ENCODE measurements around the gene MIF4GD. TPM values are rescaled to one million over a fixed set of nuclear protein-coding genes. Genes with fewer than 3 reads are reported as not detected.

Gene MIF4GD
- polyA plus RNA-seq, 1 experiment = 6.0 TPM

GRCh38 chr17:75244133-75244866 is 26.7 kb downstream of the MIF4GD start:
- CTCF ChIA-PET = no interaction called here
- Histone ChIP-seq H3K27ac (ENCODE audit: low read depth, low read length) (no peak overlapping the region), H3K27me3 (ENCODE audit: control insufficient read depth, insufficient read depth, low read length) (no peaks in the 10 kb centered on the region), H3K9me3 (ENCODE audit: control insufficient read depth, insufficient read depth, low read length) (no peaks in the 10 kb centered on the region), H3K4me3 (ENCODE audit: low read depth, low read length) (no peak overlapping the region)
- POLR2A ChIA-PET = no interaction called here
- no peak for TF ChIP-seq CTCF (IDR thresholded peaks at IDR 0.05; ENCODE audit: low read depth, low read length)
- DNase-seq (ENCODE audit: low read depth, low spot score) = no peak

GRCh38 chr17:75242461-75243042 is 28.5 kb downstream of the MIF4GD start:
- no peak for TF ChIP-seq CTCF (IDR thresholded peaks at IDR 0.05; ENCODE audit: low read depth, low read length)
- Histone ChIP-seq H3K27ac (ENCODE audit: low read depth, low read length) (no peak overlapping the region), H3K27me3 (ENCODE audit: control insufficient read depth, insufficient read depth, low read length) (no peaks in the 10 kb centered on the region), H3K9me3 (ENCODE audit: control insufficient read depth, insufficient read depth, low read length) (no peaks in the 10 kb centered on the region), H3K4me3 (ENCODE audit: low read depth, low read length) (no peak overlapping the region)
- CTCF ChIA-PET = interaction anchor here (1.1 kb wide), 1 partner anchor 170 kb away, joined by 3 read pairs; no protein-coding TSS in a partner anchor
- no peak for DNase-seq (ENCODE audit: low read depth, low spot score)
- POLR2A ChIA-PET = interaction anchor here (0.9 kb wide), 1 partner anchor 20 kb away, joined by 3 read pairs; no protein-coding TSS in a partner anchor

- H3K27ac ChIP-seq (ENCODE audit: low read depth, low read length) = no peak overlapping the region
- H3K4me3 ChIP-seq (ENCODE audit: low read depth, low read length) = no peak overlapping the region
- no peaks in the 10 kb centered on the region for H3K27me3 ChIP-seq (ENCODE audit: control insufficient read depth, insufficient read depth, low read length)
- POLR2A ChIA-PET = interaction anchor here (0.9 kb wide), 1 partner anchor 20 kb away, joined by 3 read pairs; no protein-coding TSS in a partner anchor
- no peak for TF ChIP-seq CTCF (IDR thresholded peaks at IDR 0.05; ENCODE audit: low read depth, low read length)
- H3K9me3 ChIP-seq (ENCODE audit: control insufficient read depth, insufficient read depth, low read length) = no peaks in the 10 kb centered on the region
- DNase-seq (ENCODE audit: low read depth, low spot score) = no peak
- CTCF ChIA-PET = interaction anchor here (2.6 kb wide), 1 partner anchor 170 kb away, joined by 14 read pairs; no protein-coding TSS in a partner anchor
These were observed 29.0 kb downstream of the MIF4GD start for GRCh38 chr17:75241996-75242460.

GRCh38 chr17:75241502-75241901 is 29.5 kb downstream of the MIF4GD start:
- ChIA-PET POLR2A (interaction anchor here (0.9 kb wide), 1 partner anchor 21 kb away, joined by 3 read pairs; no protein-coding TSS in a partner anchor), CTCF (interaction anchor here (0.7 to 2.6 kb wide), 4 partner anchors 8 to 171 kb away, joined by 3 to 14 read pairs (median 4); no protein-coding TSS in a partner anchor)
- no peak for TF ChIP-seq CTCF (IDR thresholded peaks at IDR 0.05; ENCODE audit: low read depth, low read length)
- DNase-seq (ENCODE audit: low read depth, low spot score) = no peak
- Histone ChIP-seq H3K4me3 (ENCODE audit: low read depth, low read length) (no peak overlapping the region), H3K27ac (ENCODE audit: low read depth, low read length) (no peak overlapping the region), H3K27me3 (ENCODE audit: control insufficient read depth, insufficient read depth, low read length) (no peaks in the 10 kb centered on the region), H3K9me3 (ENCODE audit: control insufficient read depth, insufficient read depth, low read length) (no peaks in the 10 kb centered on the region)

GRCh38 chr17:75241143-75241430 is 29.9 kb downstream of the MIF4GD start:
- ChIA-PET CTCF (interaction anchor here (0.7 to 2.6 kb wide), 6 partner anchors 8 to 171 kb away, joined by 3 to 14 read pairs (median 4); no protein-coding TSS in a partner anchor), POLR2A (interaction anchor here (0.6 to 1.0 kb wide), 3 partner anchors 51 to 171 kb away, joined by 3 to 4 read pairs (median 4); no protein-coding TSS in a partner anchor)
- Histone ChIP-seq H3K9me3 (ENCODE audit: control insufficient read depth, insufficient read depth, low read length) (no peaks in the 10 kb centered on the region), H3K4me3 (ENCODE audit: low read depth, low read length) (no peak overlapping the region), H3K27ac (ENCODE audit: low read depth, low read length) (no peak overlapping the region), H3K27me3 (ENCODE audit: control insufficient read depth, insufficient read depth, low read length) (no peaks in the 10 kb centered on the region)
- no peak for DNase-seq (ENCODE audit: low read depth, low spot score)
- no peak for TF ChIP-seq CTCF (IDR thresholded peaks at IDR 0.05; ENCODE audit: low read depth, low read length)
